K562 (cell line): ENCODE data around the gene SLC26A3. TPM values are rescaled to one million over a fixed set of nuclear protein-coding genes. Genes with fewer than 3 reads are reported as not detected.

Experiments
- ASH1L ChIP-seq: fragments of 450-650 bp; IDR thresholded peaks from 2 replicates; pipeline ENCODE4 v1.6.1; 2018; ENCODE audit warnings: borderline replicate concordance, mild to moderate bottlenecking, low read depth; ENCODE audit not compliant: partially characterized antibody
- CBFA2T3 ChIP-seq: fragments of 450-650 bp; IDR thresholded peaks from 2 replicates; pipeline ENCODE4 v1.6.1; 2017
- CEBPZ ChIP-seq: fragments of 150-350 bp; IDR thresholded peaks from 2 replicates; pipeline ENCODE4 v1.6.1; 2014; ENCODE audit warnings: low read depth, mild to moderate bottlenecking, low read length, borderline replicate concordance
- ERF ChIP-seq: fragments of 450-650 bp; formaldehyde crosslinking; IDR thresholded peaks from 2 replicates; pipeline ENCODE4 v1.4.0; 2020; ENCODE audit warnings: mild to moderate bottlenecking, mixed read lengths
- ETV5 ChIP-seq: sonication (generic); formaldehyde crosslinking; IDR thresholded peaks from 2 replicates; pipeline ENCODE4 v1.4.0; 2020; ENCODE audit warnings: low read depth, mild to moderate bottlenecking, missing genetic modification reagents
- HMGXB4 ChIP-seq: sonication (generic); formaldehyde crosslinking; IDR thresholded peaks from 2 replicates; pipeline ENCODE4 v1.8.1; 2023; ENCODE audit warnings: mild to moderate bottlenecking, missing genetic modification reagents
- KLF10 ChIP-seq: fragments of 250-450 bp; sonication (Bioruptor Pico); IDR thresholded peaks from 2 replicates; pipeline ENCODE4 v1.6.1; 2021; ENCODE audit warnings: matching md5 sums
- KLF13 ChIP-seq: fragments of 450-650 bp; IDR thresholded peaks from 2 replicates; pipeline ENCODE4 v1.6.1; 2016; ENCODE audit warnings: missing genetic modification characterization, low read depth, mild to moderate bottlenecking, missing compliant biosample characterization, moderate library complexity, borderline replicate concordance
- MTA1 ChIP-seq: fragments of 450-650 bp; IDR thresholded peaks from 2 replicates; pipeline ENCODE4 v1.6.1; 2017; ENCODE audit warnings: borderline replicate concordance
- NEUROD1 ChIP-seq: fragments of 150-350 bp; IDR thresholded peaks from 2 replicates; pipeline ENCODE4 v1.6.1; 2014; ENCODE audit warnings: borderline replicate concordance, low read length, low read depth; ENCODE audit not compliant: partially characterized antibody
- POLR2H ChIP-seq: IDR thresholded peaks from 2 replicates; pipeline ENCODE4 v1.6.1; 2016; ENCODE audit warnings: missing genetic modification characterization, low read depth, mild to moderate bottlenecking, control low read depth, missing compliant biosample characterization, moderate library complexity
- STAG1 ChIP-seq: sonication (generic); formaldehyde crosslinking; IDR thresholded peaks from 2 replicates; pipeline ENCODE4 v1.5.0; 2020; ENCODE audit warnings: missing genetic modification reagents, borderline replicate concordance
- TRIM24 ChIP-seq, 2 experiments: fragments of 450-650 bp; IDR thresholded peaks; 2 replicates each; pipeline ENCODE4 v1.6.1; 2016
- U2AF1 ChIP-seq: fragments of 200-400 bp; formaldehyde crosslinking; optimal IDR thresholded peaks from 2 replicates; pipeline ENCODE3; 2017; ENCODE audit warnings: mild to moderate bottlenecking, low read depth, low read length, moderate library complexity
- ZBTB17 ChIP-seq: fragments of 450-650 bp; formaldehyde crosslinking; IDR thresholded peaks from 2 replicates; pipeline ENCODE4 v1.4.0; 2020; ENCODE audit warnings: mild to moderate bottlenecking
- ZC3H4 ChIP-seq: sonication (generic); formaldehyde crosslinking; IDR thresholded peaks from 2 replicates; pipeline ENCODE4 v1.9.0; 2021; ENCODE audit warnings: missing genetic modification reagents, borderline replicate concordance
- ZNF184 ChIP-seq: sonication (generic); formaldehyde crosslinking; IDR thresholded peaks from 2 replicates; pipeline ENCODE4 v1.5.0; 2020; ENCODE audit warnings: missing genetic modification reagents
- ZNF232 ChIP-seq: sonication (generic); formaldehyde crosslinking; IDR thresholded peaks from 2 replicates; pipeline ENCODE4 v1.8.0; 2022; ENCODE audit warnings: mild to moderate bottlenecking, missing genetic modification reagents
- ZNF324 ChIP-seq: fragments of 250-450 bp; sonication (Bioruptor Pico); IDR thresholded peaks from 2 replicates; pipeline ENCODE4 v1.4.0; 2020; ENCODE audit warnings: mild to moderate bottlenecking
- ZNF384 ChIP-seq: IDR thresholded peaks from 2 replicates; pipeline ENCODE4 v1.6.1; 2012; ENCODE audit warnings: low read depth, low read length, improper control_type of control experiment
- ZNF551 ChIP-seq: fragments of 250-450 bp; sonication (Bioruptor Pico); IDR thresholded peaks from 2 replicates; pipeline ENCODE4 v1.5.0; 2021; ENCODE audit warnings: mild to moderate bottlenecking, moderate library complexity
- ZNF76 ChIP-seq: fragments of 250-450 bp; sonication (Bioruptor Pico); IDR thresholded peaks from 2 replicates; pipeline ENCODE4 v1.4.0; 2020; ENCODE audit warnings: mild to moderate bottlenecking, moderate library complexity, borderline replicate concordance
- polyA plus RNA-seq, 8 experiments: library from polyadenylated mRNA; depleted of rRNA in 4 of 8; stranded (reverse) in 5 of 8; unstranded in 3 of 8; fragments of >200 nt; fragmentation: Nextera tagmentation in 2 of 8; fragmentation: Illumina TruSeq in 1 of 8; extraction: Ambion mirVana in 2 of 8; extraction: Trizol in 1 of 8; gene quantifications; 2 replicates each; pipeline versions ENCODE4 v1.2.1 to v1.2.3, GENCODE V29; 2011 to 2014; ENCODE audit warnings: inconsistent platforms in 1 of 8, missing spikeins in 1 of 8
- total RNA-seq, 7 experiments: library from RNA; depleted of rRNA in 6 of 7; stranded (reverse); fragments of >200 nt in 6 of 7; fragmentation: Illumina TruSeq in 2 of 7; extraction: Trizol in 2 of 7; gene quantifications; 2 replicates each; pipeline versions ENCODE4 v1.2.1 to v1.2.3, GENCODE V29; 2011 to 2021; ENCODE audit warnings: low replicate concordance in 1 of 7
- TF ChIP-seq, protein P1 (sequence below): sonication (generic); formaldehyde crosslinking; IDR thresholded peaks from 2 replicates; pipeline ENCODE4 v1.8.0; 2022; ENCODE audit warnings: missing genetic modification reagents, mild to moderate bottlenecking, moderate library complexity, borderline replicate concordance

Gene SLC26A3
- total and polyA plus RNA-seq, 9 of the 15 experiments (the other 6 are each of a cell fraction or from before 2014, with no cell fraction given): 0.86 TPM; not detected in 8

- peak; percentile 78 for TF ChIP-seq NEUROD1
- TF ChIP-seq ZNF76 (CRISPR knock-in tag): peak; percentile 46; the same call in 1 of the 2 replicates
- TF ChIP-seq, protein P1, sequence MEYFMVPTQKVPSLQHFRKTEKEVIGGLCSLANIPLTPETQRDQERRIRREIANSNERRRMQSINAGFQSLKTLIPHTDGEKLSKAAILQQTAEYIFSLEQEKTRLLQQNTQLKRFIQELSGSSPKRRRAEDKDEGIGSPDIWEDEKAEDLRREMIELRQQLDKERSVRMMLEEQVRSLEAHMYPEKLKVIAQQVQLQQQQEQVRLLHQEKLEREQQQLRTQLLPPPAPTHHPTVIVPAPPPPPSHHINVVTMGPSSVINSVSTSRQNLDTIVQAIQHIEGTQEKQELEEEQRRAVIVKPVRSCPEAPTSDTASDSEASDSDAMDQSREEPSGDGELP (CRISPR knock-in tag): peak; percentile 90
- peak; percentile 91; the same call in 1 of the 2 replicates for TF ChIP-seq ZNF232 (CRISPR knock-in tag)
- 0 out of 2 replicates have a peak, but pooled peaks have one; percentile 10 for TF ChIP-seq ZC3H4 (CRISPR knock-in tag)
- no peak for TF ChIP-seq ZNF324 (CRISPR knock-in tag)
- no peak for TF ChIP-seq KLF13 (tag)
- TF ChIP-seq ZBTB17 (CRISPR knock-in tag): peak; percentile 96
- TF ChIP-seq U2AF1: no peak
- TF ChIP-seq ASH1L: peak; percentile 81
- TF ChIP-seq ZNF551: no peak
- peak; percentile 13; the same call in 1 of the 2 replicates for TF ChIP-seq ERF (CRISPR knock-in tag)
- no peak for TF ChIP-seq KLF10 (CRISPR knock-in tag)
- TF ChIP-seq ZNF384: peak; percentile 39; the same call in 1 of the 2 replicates
- TF ChIP-seq HMGXB4 (CRISPR knock-in tag): peak; percentile 79
- peak; percentile 94 for TF ChIP-seq MTA1
- peak; percentile 95 for TF ChIP-seq POLR2H (tag)
- peak in 1 of 2 experiments; percentile 20; a peak in 1 of 4 replicates for TF ChIP-seq TRIM24 (IDR thresholded peaks at IDR 0.05)
- peak; percentile 44 for TF ChIP-seq ETV5 (CRISPR knock-in tag)
- TF ChIP-seq ZNF184: no peak
- TF ChIP-seq CEBPZ: no peak
- TF ChIP-seq STAG1 (CRISPR knock-in tag): 0 out of 2 replicates have a peak, but pooled peaks have one; percentile 47
- TF ChIP-seq CBFA2T3: 0 out of 2 replicates have a peak, but pooled peaks have one; percentile 35
Measured at GRCh38 chr7:107743567-107744344, 59.3 kb downstream of the SLC26A3 start, which contains the start of gene CBLL1 (continued).
